Activated naive CD4-positive, alpha-beta T cell (primary cell): Measurements from ENCODE around the gene TSPAN31.
"Not testable (repeated sequence)": the region's sequence is repeated elsewhere in the genome, so short reads cannot be mapped to it uniquely, and the experiment has no call there.

Experiments
- DNase-seq, 4 experiments: peaks; one replicate each; lab custom pipeline; 2025; lab: John Stamatoyannopoulos, UW

Gene TSPAN31

DNA sequence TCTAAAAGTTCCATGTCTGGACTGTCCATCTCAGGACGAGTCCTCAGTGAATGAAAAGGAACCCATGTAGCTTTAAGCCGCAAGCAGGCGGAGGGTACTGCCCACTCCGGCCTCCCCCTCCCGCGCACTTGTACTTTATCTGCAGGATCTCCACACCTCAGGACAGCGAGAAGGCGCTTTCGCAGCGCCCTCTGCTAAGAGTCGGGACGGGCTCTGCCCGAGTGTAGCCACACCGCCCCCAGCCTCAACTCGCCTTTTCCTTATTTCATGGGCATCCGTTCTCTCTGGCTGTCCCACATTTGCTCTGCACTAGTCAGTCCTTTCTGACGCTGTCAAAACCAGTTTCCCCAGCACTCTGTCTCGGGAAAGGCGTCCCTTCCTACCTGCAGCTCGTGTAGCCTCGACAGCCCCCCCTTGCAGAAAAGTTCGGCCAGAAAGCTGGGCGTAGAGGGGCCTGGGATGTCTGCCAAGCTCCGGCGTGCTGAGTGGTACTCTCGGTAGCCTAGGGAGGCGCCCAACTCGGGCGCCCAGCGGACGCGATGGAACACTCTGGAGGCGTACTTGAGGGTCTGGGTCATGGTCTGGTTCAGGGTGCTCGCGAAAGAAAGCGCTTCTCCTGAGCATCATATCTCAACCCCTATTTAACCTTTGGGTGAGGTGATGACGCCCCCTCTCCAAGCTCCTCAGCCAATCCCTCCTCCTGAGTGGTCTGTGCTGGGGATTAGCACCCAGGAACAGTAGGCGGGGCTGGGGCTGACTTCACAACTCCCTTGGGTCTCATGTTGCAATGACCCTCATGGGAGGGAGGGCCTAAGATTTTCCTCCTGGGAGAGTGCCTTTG, 21.8 kb downstream of the TSPAN31 start, which contains the start of gene CYP27B1:
Gene CYP27B1 (minus strand): TSS at position 615 of the 841 bp plus-strand sequence. CDS start 37 bp downstream, at position 578.
- DNase-seq = no peak

DNA sequence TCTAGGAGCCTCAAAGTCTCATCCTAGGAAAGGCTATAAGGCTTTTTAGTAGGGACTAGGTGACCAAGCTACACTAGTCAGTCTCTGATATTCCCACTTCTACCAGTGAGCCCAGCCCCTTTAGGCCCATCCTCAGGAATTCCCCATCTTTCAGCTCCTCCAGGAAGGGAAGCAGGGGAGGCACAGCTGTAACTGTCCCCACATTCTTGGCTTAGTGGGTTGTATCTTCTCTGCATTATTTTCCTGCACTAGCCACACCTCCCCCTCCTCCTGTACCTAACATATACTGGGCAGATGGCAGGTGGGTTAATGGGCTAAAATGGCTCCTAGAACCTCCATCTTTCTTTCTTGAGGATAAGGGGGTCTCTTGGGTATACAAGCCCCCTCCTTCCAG, 22.5 kb downstream of the TSPAN31 start:
- no peak for DNase-seq

DNA sequence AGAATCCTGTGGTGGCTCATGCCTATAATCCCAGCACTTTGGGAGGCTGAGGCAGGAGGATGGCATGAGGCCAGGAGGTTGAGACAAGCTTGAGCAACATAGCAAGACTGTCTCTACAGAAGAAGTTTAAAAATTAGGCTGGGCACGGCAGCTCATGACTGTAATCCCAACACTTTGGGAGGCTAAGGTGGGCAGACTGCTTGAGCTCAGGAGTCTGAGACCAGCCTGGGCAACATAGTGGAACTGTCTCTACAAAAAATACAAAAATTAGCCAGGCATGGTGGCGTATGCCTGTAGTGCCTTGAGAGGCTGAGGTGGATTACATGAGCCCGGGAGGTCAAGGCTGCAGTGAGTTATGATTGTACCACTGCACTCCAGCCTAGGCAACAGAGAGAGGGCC, 23.0 kb downstream of the TSPAN31 start:
- DNase-seq = no peak

DNA sequence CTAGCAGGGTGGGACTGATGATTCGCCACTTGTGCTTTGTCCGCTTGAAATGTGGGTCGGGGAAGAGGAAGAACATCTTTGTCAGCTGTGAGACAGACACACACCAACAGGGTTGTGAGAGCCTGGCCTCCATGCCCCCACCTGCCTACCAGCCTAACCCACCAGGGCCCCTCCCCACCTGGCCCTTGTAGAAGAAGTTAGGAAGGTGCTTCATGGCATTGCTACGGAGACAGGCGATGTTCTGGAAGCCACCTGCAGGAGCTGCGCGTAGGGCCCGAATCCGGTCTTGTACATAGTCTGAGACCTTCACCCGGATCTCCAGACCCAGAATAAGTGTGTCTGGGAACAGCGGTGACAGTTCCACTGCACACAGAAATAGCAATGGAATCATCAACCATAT, 24.8 kb downstream of the TSPAN31 start:
- no peak for DNase-seq

DNA sequence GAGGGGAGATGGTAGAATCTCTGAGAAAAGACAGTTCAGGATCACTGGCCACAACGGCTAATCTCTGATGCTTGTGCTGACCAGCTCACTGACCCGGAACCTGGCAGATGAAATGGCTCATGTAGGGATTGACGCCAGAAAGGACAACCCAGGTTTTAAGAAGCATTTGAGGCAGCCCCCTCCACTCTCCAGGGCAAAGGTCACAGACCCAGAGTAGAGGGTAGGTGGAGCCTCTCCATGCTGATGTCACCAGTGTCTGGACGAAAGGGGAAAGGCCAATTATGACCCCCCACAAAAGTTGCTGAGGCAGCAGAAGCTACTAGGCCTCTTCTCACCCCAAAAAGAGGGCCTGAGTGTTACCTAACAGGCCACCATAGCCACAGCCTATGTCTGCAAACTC, 25.9 kb downstream of the TSPAN31 start:
- no peak for DNase-seq

DNA sequence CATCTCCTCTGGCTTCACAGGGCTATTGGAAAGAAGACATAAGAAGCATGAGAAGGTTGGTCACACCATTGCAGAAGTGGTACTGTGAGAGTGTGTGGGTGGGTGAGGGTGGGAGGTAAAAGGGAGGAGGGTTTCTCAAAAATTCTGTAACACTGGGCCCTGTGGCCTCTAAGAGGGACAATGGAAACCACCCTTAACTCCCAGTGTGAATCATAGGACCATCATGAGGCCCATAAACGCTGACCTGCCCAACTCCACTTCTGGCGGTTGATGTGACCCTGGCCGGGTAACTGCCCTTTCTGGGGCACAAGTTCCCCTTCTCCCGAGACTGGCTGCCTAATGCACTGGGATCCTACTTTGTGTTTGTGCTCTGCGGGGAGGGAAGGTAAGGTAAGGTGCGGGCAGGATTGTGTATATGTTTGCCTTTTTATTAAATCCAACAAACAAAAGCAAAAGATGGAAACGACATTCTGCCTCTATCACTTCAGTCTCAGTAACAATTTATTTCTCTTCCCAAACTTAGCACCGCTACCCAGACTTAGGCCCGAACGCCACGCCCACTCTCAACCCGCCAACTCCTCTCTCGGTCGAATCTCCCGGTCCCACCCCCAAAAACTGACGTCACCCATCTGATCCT, 26.5 kb downstream of the TSPAN31 start:
- DNase-seq = peak in 2 of 4 experiments; percentile 40 to 61

DNA sequence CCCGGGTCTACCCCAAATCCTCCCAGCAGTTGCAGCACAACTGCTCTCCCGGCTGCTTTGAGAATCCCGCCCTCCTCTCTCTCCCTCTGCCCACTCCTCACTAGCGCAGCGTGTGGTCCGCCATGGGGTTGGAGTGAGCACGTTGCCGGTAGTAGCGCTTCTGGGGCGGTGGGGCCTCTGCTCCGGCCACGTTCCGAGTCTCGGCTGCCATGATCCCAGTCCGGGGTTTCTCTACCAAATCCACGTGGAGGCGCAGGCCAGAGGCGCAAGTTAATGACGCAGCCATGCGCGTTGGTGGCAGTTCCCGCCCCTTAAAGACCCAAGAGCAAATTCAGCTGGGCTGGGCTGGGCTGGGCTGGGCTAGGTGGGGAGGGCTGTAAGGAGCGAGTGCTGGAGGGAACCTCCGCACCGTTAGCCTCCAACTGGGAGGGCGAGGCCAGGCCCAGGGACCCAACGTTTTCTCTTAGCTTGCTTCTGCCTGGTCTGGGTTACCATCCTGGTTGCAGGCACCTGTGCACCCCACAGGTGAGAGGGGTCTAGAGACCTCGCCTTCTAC, 27.1 kb downstream of the TSPAN31 start, which contains the start of gene METTL1:
Gene METTL1 (minus strand): TSS at position 233 of the 556 bp plus-strand sequence. CDS start 22 bp downstream, at position 211.
- DNase-seq = peak; percentile 72 to 82 (median 75)

DNA sequence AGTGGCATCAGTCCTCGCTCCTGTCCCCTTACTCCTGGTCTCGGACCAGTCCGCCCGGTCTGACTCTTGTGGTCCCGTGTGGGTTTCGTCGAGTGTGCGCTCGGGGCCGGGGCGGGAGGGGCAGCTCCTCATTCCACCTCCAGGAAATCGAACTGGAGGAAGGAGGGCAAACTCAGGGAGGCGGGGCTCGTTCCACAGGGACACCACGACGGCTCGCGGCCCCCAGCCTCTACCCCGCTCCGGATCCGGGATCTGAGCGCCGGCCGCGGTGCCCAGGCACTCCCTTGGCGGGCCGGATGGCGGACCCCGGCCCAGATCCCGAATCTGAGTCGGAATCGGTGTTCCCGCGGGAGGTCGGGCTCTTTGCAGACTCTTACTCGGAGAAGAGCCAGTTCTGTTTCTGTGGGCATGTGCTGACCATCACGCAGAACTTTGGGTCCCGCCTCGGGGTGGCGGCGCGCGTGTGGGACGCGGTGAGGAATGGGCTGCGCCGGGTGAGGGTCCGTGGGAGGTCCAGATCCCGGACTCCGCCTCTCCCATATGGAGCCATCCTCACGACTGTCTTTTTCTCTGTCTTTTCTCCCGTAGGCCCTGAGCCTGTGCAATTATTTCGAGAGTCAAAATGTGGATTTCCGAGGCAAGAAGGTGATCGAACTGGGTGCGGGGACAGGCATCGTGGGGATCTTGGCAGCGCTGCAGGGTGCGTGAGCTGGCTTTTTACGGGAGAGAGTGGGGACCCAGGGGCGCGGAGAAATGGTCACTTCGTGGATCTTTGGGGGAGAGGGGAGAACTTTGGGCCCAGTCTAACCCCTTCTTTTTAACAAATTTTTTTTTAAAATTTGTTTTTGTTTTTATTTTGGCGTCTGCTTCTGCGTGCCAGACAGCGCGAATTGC, 27.8 kb downstream of the TSPAN31 start, which contains the start of gene EEF1AKMT3:
Gene EEF1AKMT3 (plus strand): TSS at position 186 of the 894 bp plus-strand sequence. CDS start 111 bp downstream, at position 297.
- no peak for DNase-seq

DNA sequence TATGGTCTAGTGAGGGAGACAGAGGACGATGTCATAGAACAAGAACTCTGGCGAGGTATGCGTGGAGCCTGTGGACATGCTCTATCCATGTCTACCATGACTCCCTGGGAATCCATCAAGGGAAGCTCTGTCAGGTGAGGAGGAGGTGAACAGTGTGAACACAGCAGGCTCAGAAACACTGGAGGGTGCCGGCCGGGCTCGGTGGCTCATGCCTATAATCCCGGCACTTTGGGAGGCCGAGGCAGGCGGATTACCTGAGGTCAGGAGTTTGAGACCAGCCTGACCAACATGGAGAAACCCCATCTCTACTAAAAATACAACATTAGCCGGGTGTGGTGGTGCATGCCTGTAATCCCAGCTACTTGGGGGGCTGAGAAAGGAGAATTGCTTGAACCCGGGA, 29.8 kb downstream of the TSPAN31 start:
- DNase-seq = not testable (repeated sequence)

DNA sequence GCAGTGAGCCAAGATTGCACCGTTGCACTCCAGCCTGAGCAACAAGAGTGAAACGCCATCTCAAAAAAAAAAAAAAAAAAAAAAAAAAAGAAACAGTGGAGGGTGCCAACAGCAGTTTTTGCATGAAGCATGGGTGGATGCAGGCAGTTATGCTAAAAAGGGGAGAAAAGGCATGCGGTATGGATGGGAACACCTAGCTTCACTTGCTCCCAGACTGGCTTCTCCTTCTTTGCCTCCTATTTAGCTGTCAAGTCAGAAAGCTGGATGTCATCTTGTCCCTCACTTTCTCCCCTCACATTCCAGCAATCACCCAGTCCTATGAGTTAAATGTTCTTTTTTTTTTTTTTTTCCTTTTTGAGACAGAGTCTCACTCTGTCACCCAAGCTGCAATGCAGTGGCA, 30.2 kb downstream of the TSPAN31 start:
- no peak for DNase-seq

DNA sequence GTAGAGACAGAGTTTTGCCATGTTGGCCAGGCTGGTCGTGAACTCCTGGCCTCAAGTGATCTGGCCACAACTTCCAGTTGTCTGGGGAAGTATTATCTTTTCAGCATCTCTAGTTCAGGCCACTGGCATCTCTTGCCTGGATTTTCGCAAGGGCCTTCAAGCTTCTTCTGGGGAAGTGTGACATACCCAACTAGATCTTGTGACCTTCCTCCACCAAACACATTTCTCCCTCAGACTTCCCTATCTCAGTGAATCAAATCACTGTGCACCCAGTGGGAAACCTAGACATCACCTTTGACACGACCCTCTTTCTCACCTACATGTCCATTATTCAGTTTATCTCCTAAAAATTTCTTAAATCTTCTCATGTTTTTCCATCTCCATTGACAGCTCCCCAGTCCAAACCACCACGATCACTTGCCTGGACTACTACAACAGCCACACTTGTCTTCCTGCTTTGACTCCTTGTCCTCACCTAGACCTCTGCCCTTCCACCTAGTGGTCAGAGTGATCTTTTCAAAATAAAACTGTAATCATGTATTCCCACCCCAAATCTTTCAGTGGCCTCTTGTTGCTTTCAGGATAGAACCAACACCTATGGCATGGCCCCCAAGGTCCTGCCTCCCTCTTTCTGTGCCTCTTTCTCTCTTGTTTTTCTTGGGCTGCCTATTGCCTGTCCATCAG, 30.9 kb downstream of the TSPAN31 start:
- no peak for DNase-seq

DNA sequence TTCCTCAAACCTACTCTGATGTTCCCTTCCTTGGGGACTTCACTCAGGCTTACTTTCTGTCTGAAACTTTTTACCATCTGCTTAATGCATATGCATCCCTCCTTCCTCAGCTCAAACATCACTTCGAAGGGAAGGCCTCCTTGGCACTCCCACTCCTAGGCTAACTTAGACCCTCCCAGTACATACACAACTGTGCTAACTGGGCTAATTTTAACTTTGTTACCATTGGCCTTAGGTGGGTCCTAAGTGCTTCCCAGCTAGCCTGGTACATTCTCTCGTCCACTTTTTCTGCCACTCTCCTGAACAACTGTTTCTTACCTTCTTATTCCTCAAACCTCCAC, 31.4 kb downstream of the TSPAN31 start:
- DNase-seq = no peak

DNA sequence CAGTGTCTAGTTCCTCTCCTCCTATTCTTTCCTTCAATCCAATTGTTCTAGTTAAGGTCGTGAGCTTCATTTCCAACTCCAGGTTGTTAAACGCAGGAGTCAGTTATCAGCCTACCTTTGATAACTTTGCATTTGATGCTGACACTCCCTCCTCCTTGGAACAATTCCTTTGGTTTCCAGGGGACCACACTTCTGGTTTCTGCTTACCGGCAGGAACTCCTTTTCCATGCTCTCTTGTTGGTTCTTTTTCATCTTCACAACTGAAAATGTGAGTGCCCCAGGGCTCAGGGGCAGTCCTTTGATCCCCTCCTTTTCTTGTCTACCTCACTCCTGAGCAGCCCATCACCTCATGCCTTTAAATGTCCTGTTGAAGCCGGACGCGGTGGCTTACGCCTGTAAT, 32.5 kb downstream of the TSPAN31 start:
- no peak for DNase-seq

DNA sequence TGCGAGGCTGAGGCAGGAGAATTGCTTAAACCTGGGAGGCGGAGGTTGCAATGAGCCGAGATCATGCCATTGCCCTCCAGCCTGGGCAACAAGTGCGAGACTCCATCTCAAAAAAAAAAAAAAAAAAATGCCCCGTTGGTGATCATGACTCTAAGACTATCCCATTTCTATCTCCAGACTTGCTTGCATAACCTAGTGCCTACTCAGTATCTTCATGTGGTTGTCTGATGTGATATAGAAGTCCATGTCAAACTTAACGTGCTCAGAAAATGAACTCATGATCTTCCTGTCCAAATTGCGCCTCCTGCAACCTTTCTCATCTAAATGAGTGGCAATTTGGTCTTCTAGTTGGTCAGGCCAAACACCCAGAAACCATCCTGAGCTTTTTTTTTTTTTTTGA, 33.1 kb downstream of the TSPAN31 start:
- no peak for DNase-seq

DNA sequence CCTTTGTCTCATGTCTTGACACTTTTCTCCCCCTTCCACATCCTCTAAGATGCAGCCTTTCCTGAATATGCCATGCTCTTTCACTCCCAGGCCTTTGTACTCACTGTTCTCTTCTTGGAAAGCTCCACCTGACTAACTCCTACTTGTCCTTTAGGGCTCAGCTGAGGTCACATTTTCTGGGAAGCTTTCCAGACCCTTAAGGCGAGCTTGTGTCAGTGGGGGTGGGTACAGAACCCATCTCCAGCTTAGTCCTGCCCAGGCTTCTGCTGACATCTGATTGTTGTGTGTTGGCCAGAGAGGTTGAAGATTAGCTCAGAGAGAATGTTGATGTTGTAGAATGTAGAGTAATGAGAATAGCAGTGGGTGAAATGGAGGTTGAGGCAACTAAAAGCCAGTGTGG, 34.9 kb downstream of the TSPAN31 start:
- no peak for DNase-seq

DNA sequence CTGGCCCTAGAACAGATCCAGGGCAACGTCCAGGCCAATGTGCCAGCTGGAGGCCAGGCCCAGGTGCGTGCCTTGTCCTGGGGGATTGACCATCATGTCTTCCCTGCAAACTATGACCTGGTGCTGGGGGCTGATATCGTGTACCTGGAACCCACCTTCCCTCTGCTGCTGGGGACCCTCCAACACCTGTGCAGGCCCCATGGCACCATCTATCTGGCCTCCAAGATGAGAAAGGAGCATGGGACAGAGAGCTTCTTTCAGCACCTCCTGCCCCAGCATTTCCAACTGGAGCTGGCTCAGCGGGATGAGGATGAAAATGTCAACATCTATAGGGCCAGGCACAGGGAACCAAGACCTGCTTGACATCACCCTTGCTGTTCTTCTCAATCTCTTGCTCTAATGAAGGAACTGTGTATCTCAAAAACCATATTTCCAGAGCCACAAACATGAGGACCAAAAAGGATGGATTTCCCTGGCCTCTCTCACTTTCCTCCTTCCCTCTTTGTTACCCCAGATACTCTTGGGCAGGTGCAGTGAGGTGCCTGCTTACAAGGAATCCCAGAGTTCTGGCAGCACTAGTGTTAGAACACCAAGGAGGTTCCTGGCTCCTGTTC, 35.6 kb downstream of the TSPAN31 start:
- no peak for DNase-seq

DNA sequence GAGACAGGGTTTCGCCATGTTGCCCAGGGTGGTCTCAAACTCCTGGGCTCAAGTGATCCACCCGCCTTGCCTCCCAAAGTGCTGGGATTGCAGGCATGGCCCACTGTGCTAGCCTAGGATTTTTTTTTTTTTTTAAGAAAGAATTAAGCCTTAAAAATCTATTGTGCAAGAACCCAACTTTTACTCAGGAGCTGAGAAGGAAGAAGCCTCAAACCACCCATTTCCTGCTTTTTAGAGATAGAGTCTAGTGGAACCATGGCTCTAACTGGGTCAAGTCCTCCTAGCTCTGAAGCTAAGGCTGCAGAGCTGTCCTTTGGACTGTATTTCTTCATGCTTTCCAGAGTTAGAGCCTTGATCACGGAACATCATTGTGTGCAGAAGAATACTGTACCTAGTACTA, 36.4 kb downstream of the TSPAN31 start:
- no peak for DNase-seq

DNA sequence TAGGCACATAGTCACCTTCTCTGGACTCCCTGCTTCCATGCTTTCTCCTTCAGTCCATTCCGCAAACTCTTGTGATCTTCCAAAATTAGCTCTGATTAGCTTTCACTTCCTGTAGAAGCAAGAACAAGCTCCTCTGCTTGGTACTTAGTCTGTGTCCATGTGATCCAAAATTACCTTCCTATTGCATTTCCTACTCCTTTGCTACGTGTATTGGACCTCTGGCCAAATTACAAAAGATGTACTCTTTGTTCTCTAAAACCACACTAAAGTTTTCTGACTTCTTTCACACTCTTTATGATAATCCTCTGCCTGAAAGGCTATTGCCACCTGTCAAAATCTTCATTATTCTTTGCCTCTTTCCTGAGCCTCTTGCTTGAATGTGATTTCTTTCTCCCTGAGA, 37.0 kb downstream of the TSPAN31 start:
- DNase-seq = no peak

DNA sequence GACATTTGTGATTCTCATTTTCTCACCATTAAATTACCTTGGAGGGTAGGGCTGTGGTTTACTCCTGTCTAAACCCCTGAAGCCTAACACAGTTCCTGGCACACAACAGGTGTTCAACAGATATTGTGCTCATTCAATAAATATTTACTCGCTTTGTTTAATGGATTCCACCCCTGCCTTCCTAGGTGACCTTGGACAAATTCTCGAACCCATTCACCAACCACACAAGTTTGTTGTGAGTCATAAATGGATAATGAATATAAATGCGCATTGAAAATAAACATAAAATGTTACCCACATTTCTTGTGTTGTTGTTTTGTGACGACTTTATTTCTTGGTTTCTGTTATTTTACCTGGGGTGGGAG, 37.4 kb downstream of the TSPAN31 start:
- DNase-seq = no peak

DNA sequence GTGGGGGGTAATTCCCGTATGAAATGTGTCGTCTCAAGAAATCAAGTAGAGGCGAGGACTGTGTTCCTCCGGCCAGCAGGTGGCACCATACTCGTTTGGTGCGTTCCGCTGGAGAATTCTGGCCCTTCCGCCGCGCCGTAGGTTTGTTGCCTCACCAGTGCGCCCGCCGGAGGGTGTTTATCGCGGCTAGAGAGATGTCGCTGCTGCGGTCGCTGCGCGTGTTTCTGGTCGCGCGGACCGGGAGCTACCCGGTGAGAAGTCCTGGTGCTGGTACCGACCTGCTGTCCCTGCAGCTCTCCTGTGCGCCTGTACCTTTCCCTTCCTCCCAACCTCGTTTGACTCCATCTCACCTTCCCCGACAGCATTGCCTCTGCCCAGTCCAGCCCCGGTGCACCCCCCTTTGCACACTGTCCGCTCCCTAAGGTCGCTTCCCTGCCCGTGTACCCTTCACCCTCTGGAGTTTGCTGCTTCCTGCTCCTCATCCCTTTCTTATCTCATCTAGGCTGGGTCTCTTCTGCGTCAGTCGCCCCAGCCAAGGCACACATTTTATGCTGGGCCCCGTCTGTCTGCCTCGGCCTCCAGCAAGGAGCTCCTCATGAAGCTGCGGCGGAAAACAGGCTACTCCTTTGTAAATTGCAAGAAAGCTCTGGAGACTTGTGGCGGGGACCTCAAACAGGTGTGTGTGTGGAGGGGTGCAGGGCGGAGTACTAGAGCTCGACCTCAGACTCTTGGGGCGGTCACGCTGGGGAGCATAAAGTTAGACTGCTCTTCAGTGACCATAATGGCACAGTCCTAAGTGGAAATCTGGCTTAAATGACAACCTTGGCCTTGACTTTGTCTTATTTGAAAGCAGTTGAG, 38.0 kb downstream of the TSPAN31 start, which contains the start of gene TSFM:
Gene TSFM (plus strand): TSS at position 180 of the 858 bp plus-strand sequence. CDS start 15 bp downstream, at position 195.
- peak; percentile 93 to 98 (median 97) for DNase-seq
